H9 (cell line): ENCODE measurements around the gene TEDDM1. TPM values are rescaled to one million over a fixed set of nuclear protein-coding genes. Genes with fewer than 3 reads are reported as not detected.

Source experiments
- DNase-seq: peaks from one replicate; pipeline ENCODE4 v3.0.0-alpha.2; 2017
- H2AFZ ChIP-seq: one replicate; pipeline ENCODE4 v1.6.1; 2013; ENCODE audit warnings: mild to moderate bottlenecking, low read length, control low read depth, moderate library complexity
- H2AK5ac ChIP-seq: 2 replicates; pipeline ENCODE4 v1.6.1; 2013; ENCODE audit warnings: low read length, control low read depth, mixed read lengths; ENCODE audit not compliant: insufficient read length
- H2BK120ac ChIP-seq: one replicate; pipeline ENCODE4 v1.6.1; 2013; ENCODE audit warnings: low read depth, mild to moderate bottlenecking, low read length, control low read depth, inconsistent platforms; ENCODE audit not compliant: poor library complexity, severe bottlenecking
- H2BK12ac ChIP-seq: 2 replicates; pipeline ENCODE4 v1.6.1; 2013; ENCODE audit warnings: low read length, control low read depth, mixed read lengths, low read depth; ENCODE audit not compliant: insufficient read length
- H2BK15ac ChIP-seq: 2 replicates; pipeline ENCODE4 v1.6.1; 2013; ENCODE audit warnings: low read depth, low read length, control low read depth
- H2BK20ac ChIP-seq: one replicate; pipeline ENCODE4 v1.6.1; 2013; ENCODE audit warnings: low read depth, mild to moderate bottlenecking, low read length, control low read depth, inconsistent platforms; ENCODE audit not compliant: poor library complexity, severe bottlenecking
- H2BK5ac ChIP-seq: 2 replicates; pipeline ENCODE4 v1.6.1; 2013; ENCODE audit warnings: low read length, control low read depth, mixed read lengths; ENCODE audit not compliant: insufficient read length
- H3K14ac ChIP-seq: 2 replicates; pipeline ENCODE4 v1.6.1; 2013; ENCODE audit warnings: low read length, control low read depth; ENCODE audit not compliant: insufficient read depth
- H3K18ac ChIP-seq: 2 replicates; pipeline ENCODE4 v1.6.1; 2013; ENCODE audit warnings: low read depth, mild to moderate bottlenecking, mixed read lengths, low read length, control low read depth; ENCODE audit not compliant: insufficient read length
- H3K23ac ChIP-seq: 2 replicates; pipeline ENCODE4 v1.6.1; 2013; ENCODE audit warnings: low read length, control low read depth, mixed read lengths, low read depth; ENCODE audit not compliant: insufficient read length
- H3K23me2 ChIP-seq: 2 replicates; pipeline ENCODE4 v1.6.1; 2013; ENCODE audit warnings: low read depth, mild to moderate bottlenecking, mixed read lengths, low read length, control low read depth; ENCODE audit not compliant: insufficient read length, poor library complexity, severe bottlenecking
- H3K27ac ChIP-seq: 2 replicates; pipeline ENCODE4 v1.5.1; 2013; ENCODE audit warnings: low read length, control low read depth, mixed read lengths, low read depth; ENCODE audit not compliant: insufficient read length
- H3K27me3 ChIP-seq: 2 replicates; pipeline ENCODE4 v1.6.1; 2013; ENCODE audit warnings: low read length, control low read depth, inconsistent platforms; ENCODE audit not compliant: insufficient read depth
- H3K4ac ChIP-seq: 2 replicates; pipeline ENCODE4 v1.6.1; 2013; ENCODE audit warnings: low read depth, mild to moderate bottlenecking, control low read depth, inconsistent platforms, low read length, moderate library complexity
- H3K4me1 ChIP-seq: 2 replicates; pipeline ENCODE4 v1.6.1; 2013; ENCODE audit warnings: low read length, control low read depth, inconsistent platforms; ENCODE audit not compliant: insufficient read depth
- H3K4me2 ChIP-seq: 2 replicates; pipeline ENCODE4 v1.6.1; 2013; ENCODE audit warnings: low read length, control low read depth, mixed read lengths; ENCODE audit not compliant: insufficient read length, insufficient read depth
- H3K56ac ChIP-seq: 2 replicates; pipeline ENCODE4 v1.6.1; 2013; ENCODE audit warnings: low read depth, mild to moderate bottlenecking, mixed read lengths, low read length, control low read depth; ENCODE audit not compliant: insufficient read length
- H3K79me1 ChIP-seq: 2 replicates; pipeline ENCODE4 v1.6.1; 2013; ENCODE audit warnings: low read depth, mild to moderate bottlenecking, moderate library complexity, low read length, control low read depth, inconsistent platforms; ENCODE audit not compliant: insufficient read depth, poor library complexity, severe bottlenecking
- H3K79me2 ChIP-seq: 2 replicates; pipeline ENCODE4 v1.6.1; 2013; ENCODE audit warnings: low read length, control low read depth, inconsistent platforms; ENCODE audit not compliant: insufficient read depth
- H3K9ac ChIP-seq: 2 replicates; pipeline ENCODE4 v1.6.1; 2013; ENCODE audit warnings: low read length, control low read depth, mixed read lengths; ENCODE audit not compliant: insufficient read length; ENCODE audit errors: extremely low read depth
- H3K9me3 ChIP-seq: one replicate; pipeline ENCODE4 v1.6.1; 2013; ENCODE audit warnings: low read depth, low read length, inconsistent platforms; ENCODE audit not compliant: control insufficient read depth
- H3T11ph ChIP-seq: one replicate; pipeline ENCODE4 v1.6.1; 2013; ENCODE audit warnings: mild to moderate bottlenecking, low read length, control low read depth, inconsistent platforms
- H4K20me1 ChIP-seq: one replicate; pipeline ENCODE4 v1.6.1; 2013; ENCODE audit not compliant: control insufficient read depth, insufficient read length, insufficient read depth
- H4K5ac ChIP-seq: 2 replicates; pipeline ENCODE4 v1.6.1; 2013; ENCODE audit warnings: low read depth, mild to moderate bottlenecking, mixed read lengths, low read length, control low read depth; ENCODE audit not compliant: insufficient read length
- H4K8ac ChIP-seq: replicated peaks from 2 replicates; pipeline ENCODE4 v1.6.1; 2013; ENCODE audit warnings: low read length, control low read depth, mixed read lengths, low read depth; ENCODE audit not compliant: insufficient read length
- H4K91ac ChIP-seq: 2 replicates; pipeline ENCODE4 v1.6.1; 2013; ENCODE audit warnings: low read depth, mild to moderate bottlenecking, moderate library complexity, mixed read lengths, low read length, control low read depth; ENCODE audit not compliant: insufficient read length
- H3K27ac Mint-ChIP-seq, 3 experiments: 2 replicates in 2 of 3; 3 replicates in 1 of 3; pipeline ENCODE4 v1.8.0; 2020 to 2021; ENCODE audit warnings: mixed read lengths in 3 of 3, mild to moderate bottlenecking in 1 of 3, moderate library complexity in 1 of 3
- H3K27me3 Mint-ChIP-seq: 2 replicates; pipeline ENCODE4 v1.8.0; 2021; ENCODE audit warnings: low read depth, mild to moderate bottlenecking, moderate library complexity, mixed read lengths
- H3K36me3 Mint-ChIP-seq, 3 experiments: 2 replicates in 2 of 3; 3 replicates in 1 of 3; pipeline ENCODE4 v1.8.0; 2020 to 2021; ENCODE audit warnings: low read depth in 3 of 3, mixed read lengths in 3 of 3; ENCODE audit not compliant: insufficient read depth in 1 of 3
- H3K4me1 Mint-ChIP-seq, 2 experiments: 2 replicates each; pipeline ENCODE4 v1.8.0; 2020; ENCODE audit warnings: mixed read lengths in 2 of 2
- H3K4me3 Mint-ChIP-seq, 2 experiments: 2 replicates in 1 of 2; 3 replicates in 1 of 2; pipeline ENCODE4 v1.8.0; 2020 to 2021; ENCODE audit warnings: mild to moderate bottlenecking in 2 of 2, mixed read lengths in 2 of 2, moderate library complexity in 1 of 2
- H3K9me3 Mint-ChIP-seq, 2 experiments: 2 replicates in 1 of 2; 3 replicates in 1 of 2; pipeline ENCODE4 v1.8.0; 2020; ENCODE audit warnings: mild to moderate bottlenecking in 2 of 2, mixed read lengths in 2 of 2, moderate library complexity in 1 of 2
- CTCF ChIP-seq: fragments of 200-600 bp; sonication (generic); conservative IDR thresholded peaks from 3 replicates; pipeline ENCODE4 v1.8.0; 2021; ENCODE audit warnings: antibody characterized with exemption, mild to moderate bottlenecking
- WGBS: extraction: QIAGEN DNeasy Blood & Tissue Kit; methylation state at CpG from one replicate; pipeline ENCODE4 v1.1.7; 2013; ENCODE audit warnings: missing lambda C conversion rate, low lambda C conversion rate, mixed read lengths; ENCODE audit not compliant: insufficient read length; ENCODE audit errors: extremely low coverage; 5-methylcytosine and 5-hydroxymethylcytosine counted together
- total RNA-seq: library from RNA; stranded (reverse); gene quantifications from 2 replicates; pipeline ENCODE4 v1.2.1, GENCODE V29; 2021

The TEDDM1 gene
- total RNA-seq, 1 experiment from 2014 or later = not detected

GRCh38 chr1:182374101-182374834, 26.2 kb downstream of the TEDDM1 start:
- Histone ChIP-seq H3K9me3 (no peaks in the 10 kb centered on the region), H3K27ac (no peak overlapping the region), H3K4ac (no peak overlapping the region), H3K9ac (no peak overlapping the region), H3K79me2 (no peaks in the 10 kb centered on the region), H3K18ac (no peak overlapping the region), H2BK20ac (no peak overlapping the region), H3K79me1 (no peaks in the 10 kb centered on the region), H4K8ac (no peak overlapping the region), H2BK5ac (no peak overlapping the region), H2BK15ac (no peak overlapping the region), H4K5ac (no peak overlapping the region), H2BK120ac (no peak overlapping the region), H2BK12ac (no peak overlapping the region), H3K4me2 (no peak overlapping the region), H2AFZ (no peak overlapping the region), H3K56ac (no peak overlapping the region), H3K23ac (no peak overlapping the region), H4K91ac (no peak overlapping the region), H3K4me1 (no peaks in the 10 kb centered on the region), H3K27me3 (no peaks in the 10 kb centered on the region), H3K14ac (no peak overlapping the region), H4K20me1 (no peaks in the 10 kb centered on the region), H3K23me2 (no peaks in the 10 kb centered on the region), H2AK5ac (no peak overlapping the region), H3T11ph (no peak overlapping the region)
- no peaks in the 10 kb centered on the region for H3K9me3 Mint-ChIP-seq
- no peak for TF ChIP-seq CTCF
- no peak overlapping the region; a peak in 1 of 7 replicates for H3K27ac Mint-ChIP-seq
- no peaks in the 10 kb centered on the region for H3K27me3 Mint-ChIP-seq
- H3K36me3 Mint-ChIP-seq = no peaks in the 10 kb centered on the region
- H3K4me1 Mint-ChIP-seq = peaks cover 0 to 6% of the 10 kb centered on the region in 2 experiments; a peak in 1 of 4 replicates
- no peak for DNase-seq
- WGBS = no CpG with 5 or more reads among the region's 5 CpGs
- no peak overlapping the region for H3K4me3 Mint-ChIP-seq
